AG10803 (cell line): ENCODE measurements around the gene TRPM8.

ENCODE experiments used
- DNase-seq: peaks from one replicate; pipeline ENCODE4 v3.0.0; 2010; ENCODE audit warnings: low read depth
- H3K4me3 ChIP-seq: 2 replicates; pipeline ENCODE4 v1.5.1; 2011; ENCODE audit warnings: mild to moderate bottlenecking, low read length, control low read depth
- TF ChIP-seq, protein P1 (sequence below): conservative IDR thresholded peaks from 2 replicates; pipeline ENCODE4 v1.5.1; 2011; ENCODE audit warnings: mild to moderate bottlenecking, low read length, control low read depth, inconsistent platforms

Gene TRPM8

GRCh38 chr2:234051374-234052070 lies 134.3 kb downstream of the TRPM8 start:
- H3K4me3 ChIP-seq, result no peak overlapping the region
- TF ChIP-seq, protein P1, sequence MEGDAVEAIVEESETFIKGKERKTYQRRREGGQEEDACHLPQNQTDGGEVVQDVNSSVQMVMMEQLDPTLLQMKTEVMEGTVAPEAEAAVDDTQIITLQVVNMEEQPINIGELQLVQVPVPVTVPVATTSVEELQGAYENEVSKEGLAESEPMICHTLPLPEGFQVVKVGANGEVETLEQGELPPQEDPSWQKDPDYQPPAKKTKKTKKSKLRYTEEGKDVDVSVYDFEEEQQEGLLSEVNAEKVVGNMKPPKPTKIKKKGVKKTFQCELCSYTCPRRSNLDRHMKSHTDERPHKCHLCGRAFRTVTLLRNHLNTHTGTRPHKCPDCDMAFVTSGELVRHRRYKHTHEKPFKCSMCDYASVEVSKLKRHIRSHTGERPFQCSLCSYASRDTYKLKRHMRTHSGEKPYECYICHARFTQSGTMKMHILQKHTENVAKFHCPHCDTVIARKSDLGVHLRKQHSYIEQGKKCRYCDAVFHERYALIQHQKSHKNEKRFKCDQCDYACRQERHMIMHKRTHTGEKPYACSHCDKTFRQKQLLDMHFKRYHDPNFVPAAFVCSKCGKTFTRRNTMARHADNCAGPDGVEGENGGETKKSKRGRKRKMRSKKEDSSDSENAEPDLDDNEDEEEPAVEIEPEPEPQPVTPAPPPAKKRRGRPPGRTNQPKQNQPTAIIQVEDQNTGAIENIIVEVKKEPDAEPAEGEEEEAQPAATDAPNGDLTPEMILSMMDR, result no peak
- no peak for DNase-seq

DNA sequence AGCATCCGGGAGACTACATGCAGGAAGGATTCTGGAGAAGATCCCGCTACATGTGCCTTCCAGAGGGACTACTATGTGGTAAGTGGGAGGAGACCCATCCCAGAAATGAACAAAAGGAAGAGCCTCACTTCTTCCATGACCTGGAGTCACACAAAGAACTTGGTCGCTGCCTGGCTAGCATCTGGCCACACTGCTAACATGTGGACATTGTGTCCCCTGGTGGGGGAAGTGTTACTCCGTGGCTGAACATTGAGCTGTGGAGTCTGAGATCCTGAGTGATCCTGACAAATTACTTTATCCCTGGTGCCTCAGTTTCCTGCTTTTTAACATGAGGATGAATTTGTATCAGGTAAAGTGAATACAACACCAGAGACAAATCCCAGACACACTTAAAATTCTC lies 141.7 kb downstream of the TRPM8 start:
- DNase-seq, result no peak
- H3K4me3 ChIP-seq, result no peak overlapping the region
- TF ChIP-seq, protein P1, result no peak

- TF ChIP-seq, protein P1, result no peak
- H3K4me3 ChIP-seq, result no peak overlapping the region
- DNase-seq, result no peak
These were observed 143.1 kb downstream of the TRPM8 start for GRCh38 chr2:234060236-234060635.

- DNase-seq, result no peak
- H3K4me3 ChIP-seq, result no peak overlapping the region
- TF ChIP-seq, protein P1, result no peak
These were observed 144.6 kb downstream of the TRPM8 start for GRCh38 chr2:234061624-234062257.

DNA sequence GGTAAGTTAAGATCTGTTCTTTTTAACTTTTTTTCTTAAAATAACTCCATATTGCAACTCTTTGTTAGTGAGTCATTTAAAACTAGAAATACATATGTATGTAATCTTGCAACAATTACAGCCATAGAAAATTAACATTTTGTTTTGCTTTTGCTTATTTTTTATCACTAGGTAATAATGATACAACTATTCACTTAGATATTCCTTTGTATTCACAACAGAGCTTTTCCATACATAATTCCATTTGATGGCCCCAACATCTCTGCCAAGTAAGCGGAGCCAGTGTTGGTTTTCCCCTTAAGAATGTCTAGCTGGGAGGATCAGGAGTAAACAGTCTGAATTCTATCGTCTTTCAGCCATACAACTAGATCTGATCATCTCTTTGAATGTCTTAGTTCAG lies 149.4 kb downstream of the TRPM8 start:
- TF ChIP-seq, protein P1, result no peak
- no peak overlapping the region for H3K4me3 ChIP-seq
- no peak for DNase-seq
